NCI-H2196 treated with DMSO at 0.1 percent for 48 hours (cell line): ENCODE results near the gene NBPF14.
"Not testable (repeated sequence)": the region's sequence is repeated elsewhere in the genome, so short reads cannot be mapped to it uniquely, and the experiment has no call there.

Experiments
- DNase-seq: peaks from one replicate; lab custom pipeline; 2025; ENCODE audit not compliant: unreplicated experiment; lab: John Stamatoyannopoulos, UW

NBPF14 gene, protein sequence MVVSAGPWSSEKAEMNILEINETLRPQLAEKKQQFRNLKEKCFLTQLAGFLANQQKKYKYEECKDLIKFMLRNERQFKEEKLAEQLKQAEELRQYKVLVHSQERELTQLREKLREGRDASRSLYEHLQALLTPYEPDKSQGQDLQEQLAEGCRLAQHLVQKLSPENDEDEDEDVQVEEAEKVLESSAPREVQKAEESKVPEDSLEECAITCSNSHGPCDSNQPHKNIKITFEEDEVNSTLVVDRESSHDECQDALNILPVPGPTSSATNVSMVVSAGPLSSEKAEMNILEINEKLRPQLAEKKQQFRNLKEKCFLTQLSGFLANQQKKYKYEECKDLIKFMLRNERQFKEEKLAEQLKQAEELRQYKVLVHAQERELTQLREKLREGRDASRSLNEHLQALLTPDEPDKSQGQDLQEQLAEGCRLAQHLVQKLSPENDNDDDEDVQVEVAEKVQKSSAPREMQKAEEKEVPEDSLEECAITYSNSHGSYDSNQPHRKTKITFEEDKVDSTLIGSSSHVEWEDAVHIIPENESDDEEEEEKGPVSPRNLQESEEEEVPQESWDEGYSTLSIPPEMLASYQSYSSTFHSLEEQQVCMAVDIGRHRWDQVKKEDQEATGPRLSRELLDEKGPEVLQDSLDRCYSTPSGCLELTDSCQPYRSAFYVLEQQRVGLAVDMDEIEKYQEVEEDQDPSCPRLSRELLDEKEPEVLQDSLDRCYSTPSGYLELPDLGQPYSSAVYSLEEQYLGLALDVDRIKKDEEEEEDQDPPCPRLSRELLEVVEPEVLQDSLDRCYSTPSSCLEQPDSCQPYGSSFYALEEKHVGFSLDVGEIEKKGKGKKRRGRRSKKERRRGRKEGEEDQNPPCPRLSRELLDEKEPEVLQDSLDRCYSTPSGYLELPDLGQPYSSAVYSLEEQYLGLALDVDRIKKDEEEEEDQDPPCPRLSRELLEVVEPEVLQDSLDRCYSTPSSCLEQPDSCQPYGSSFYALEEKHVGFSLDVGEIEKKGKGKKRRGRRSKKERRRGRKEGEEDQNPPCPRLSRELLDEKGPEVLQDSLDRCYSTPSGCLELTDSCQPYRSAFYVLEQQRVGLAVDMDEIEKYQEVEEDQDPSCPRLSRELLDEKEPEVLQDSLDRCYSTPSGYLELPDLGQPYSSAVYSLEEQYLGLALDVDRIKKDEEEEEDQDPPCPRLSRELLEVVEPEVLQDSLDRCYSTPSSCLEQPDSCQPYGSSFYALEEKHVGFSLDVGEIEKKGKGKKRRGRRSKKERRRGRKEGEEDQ (N-terminal part only)

DNA sequence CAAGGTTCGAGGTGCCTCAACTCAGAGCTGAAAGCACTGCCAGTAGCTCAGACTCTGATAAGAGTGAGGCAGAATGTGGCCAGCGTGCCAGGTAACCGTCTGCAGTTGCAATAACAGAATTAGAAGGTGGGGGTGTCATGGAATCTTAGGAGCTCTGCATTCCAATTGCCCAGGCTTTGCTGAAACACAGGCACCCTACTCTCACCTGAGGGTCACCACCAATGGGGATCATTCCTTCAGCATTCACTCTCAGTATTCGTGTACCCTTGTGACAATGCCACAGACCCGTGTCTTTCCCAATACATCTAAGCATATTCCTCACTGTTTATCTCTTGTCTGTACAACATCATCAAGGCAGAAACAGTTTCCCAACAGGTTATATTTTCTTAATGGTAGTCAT is at the start of gene NBPF14:
NBPF14 (minus strand) TSS at position 101 of the 400 bp plus-strand sequence. CDS start 294 bp downstream, outside the sequence.
- not testable (repeated sequence) for DNase-seq

DNA sequence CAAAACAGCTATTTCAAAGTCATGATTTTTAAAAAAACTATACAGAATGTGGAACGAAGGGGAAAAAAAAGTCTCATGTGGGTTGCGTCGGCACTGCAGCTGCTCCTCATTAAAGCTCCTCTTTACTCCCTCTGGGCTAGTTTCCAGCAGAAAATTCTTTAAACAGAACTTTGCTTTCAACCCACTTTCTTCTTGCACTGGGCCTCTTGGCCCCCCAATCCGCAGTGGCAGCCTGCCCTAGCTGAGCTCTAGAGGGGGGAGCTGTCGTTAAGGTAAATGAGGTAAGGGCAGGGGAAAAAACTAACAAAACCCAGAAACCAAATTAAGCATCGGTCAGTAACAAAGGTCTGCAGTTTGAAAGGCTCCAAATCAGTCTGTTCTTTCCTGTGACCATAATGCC is 29.6 kb upstream of the NBPF14 start:
- DNase-seq: not testable (repeated sequence)

DNA sequence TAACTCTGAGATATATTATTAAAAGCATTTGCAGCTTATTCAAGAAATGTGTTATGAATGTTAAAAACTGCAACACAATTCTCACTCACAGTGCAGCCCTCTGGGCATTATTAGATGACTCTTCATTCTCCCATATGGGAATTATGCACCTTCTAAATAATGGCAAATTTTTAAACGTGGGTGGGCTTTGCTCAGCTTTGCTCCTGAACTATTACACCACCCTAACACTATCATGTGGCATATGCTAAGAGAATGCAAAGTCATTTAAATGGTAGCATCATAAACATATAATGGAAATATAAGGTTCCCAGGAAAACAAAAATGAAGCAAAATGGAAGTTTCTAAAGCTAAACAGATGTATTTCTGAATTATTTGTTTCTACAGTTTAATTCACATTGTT is 22.4 kb upstream of the NBPF14 start:
- not testable (repeated sequence) for DNase-seq

DNA sequence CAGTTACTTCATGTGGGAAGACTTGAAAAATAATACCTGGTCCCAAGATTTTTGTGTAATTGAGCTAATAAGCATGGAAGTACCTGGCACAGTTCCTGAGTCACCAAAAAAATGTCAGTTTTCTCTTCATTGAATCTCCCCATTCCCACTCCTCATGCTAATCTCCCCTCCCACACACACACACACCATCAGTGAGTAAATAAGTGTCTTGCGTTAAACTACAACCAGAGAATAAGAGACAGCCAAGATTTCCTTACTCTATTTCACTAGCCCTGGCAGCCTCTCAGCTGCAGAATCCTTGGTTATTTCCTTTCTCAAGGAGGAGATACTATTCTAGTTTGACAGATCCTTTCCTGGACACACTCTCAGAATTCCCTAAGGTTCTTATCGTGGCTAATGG is 9.5 kb upstream of the NBPF14 start:
- not testable (repeated sequence) for DNase-seq

DNA sequence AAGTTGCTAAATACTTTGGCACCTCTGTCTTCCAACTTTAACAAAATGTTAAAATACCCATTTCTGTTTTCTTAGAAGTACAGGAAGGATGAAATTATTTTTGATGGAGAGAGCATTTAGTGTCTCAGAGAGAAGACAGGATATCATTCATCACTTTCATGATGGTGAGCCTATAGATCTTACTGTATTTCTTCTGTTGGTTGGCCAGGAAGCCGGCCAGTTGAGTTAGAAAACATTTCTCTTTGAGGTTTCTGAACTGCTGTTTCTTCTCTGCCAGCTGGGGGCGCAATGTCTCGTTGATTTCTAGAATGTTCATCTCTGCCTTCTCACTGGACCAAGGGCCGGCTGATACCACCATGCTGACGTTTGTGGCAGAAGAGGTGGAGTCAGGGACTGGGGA is 451 bp downstream of the NBPF14 start:
- not testable (repeated sequence) for DNase-seq

DNA sequence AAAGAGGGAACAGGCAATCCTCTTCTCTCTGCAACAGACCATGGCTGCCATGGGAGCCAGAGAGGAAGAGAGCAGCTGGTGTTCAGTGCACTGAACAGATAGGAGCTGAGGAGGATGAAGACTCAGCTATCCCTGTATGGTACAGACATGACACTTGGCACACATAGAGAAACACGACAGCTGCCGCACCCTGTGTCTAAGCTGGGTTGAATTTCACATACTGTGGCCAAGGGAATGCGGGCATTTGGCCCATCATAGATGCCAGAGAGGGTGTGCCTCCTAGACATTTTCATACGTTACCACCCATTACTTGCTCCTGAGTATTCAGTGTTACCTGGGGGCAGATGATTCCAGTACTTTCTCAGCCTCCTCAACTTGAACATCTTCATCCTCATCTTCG is 4.7 kb downstream of the NBPF14 start:
- not testable (repeated sequence) for DNase-seq

DNA sequence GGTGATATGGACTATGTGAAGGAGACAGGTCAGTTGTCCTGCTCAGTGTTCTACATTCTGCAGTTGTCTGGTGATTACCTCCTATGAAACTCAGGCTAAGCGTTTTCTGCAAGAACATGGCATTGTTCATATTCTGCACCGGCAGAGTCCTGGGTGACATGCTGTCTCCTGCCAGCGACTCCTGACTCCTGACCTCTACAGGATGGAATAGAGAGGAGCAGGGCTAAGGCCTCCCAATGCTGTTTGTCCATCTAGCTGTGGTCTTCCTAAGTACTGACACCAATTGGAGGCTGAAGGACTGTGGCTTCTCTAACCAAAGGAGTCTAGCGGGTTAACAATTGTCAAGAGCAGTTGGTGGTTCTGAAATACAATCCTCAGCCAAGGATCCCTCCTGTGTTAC is 63.7 kb downstream of the NBPF14 start:
- DNase-seq: not testable (repeated sequence)

DNA sequence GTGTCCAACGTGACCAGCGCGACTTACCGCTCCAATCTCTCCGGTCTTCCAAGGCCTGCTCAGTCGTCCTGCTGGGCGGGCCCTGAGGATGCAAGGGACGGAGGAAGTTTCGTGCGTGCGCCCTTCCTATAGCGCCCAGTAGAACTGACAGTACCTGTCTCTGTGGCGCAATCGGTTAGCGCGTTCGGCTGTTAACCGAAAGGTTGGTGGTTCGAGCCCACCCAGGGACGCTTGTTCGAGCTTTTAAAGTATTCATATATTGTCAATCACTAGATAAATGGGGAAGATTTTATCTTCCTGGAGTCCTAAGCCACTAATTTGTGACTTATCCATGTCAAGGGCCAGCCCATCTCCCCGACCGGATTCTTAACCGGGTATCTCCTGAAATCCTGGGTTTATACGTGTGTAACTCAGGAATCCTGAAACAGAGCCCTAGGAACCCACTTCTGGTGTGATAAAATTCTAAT is 66.7 kb downstream of the NBPF14 start:
- not testable (repeated sequence) for DNase-seq

DNA sequence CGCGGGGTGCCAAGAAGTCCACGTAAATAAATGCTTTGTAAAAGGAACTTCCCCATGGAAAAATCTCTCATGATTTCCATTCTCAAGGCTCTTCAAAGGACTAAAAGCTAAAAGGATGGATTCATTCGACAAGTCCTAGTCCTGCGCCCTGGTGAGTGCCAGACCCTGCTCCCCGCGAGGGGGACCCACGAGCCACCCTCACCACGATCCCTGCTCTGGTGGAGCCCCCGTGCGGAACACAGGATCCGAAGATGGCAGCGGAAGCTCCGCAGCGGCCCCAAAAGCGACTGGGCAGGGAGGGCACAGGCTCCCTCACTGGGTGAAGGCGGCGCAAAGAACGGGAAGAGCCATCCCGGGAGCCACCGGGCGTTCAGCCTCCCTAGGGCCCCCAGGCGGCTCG is 67.2 kb downstream of the NBPF14 start:
- DNase-seq: not testable (repeated sequence)

DNA sequence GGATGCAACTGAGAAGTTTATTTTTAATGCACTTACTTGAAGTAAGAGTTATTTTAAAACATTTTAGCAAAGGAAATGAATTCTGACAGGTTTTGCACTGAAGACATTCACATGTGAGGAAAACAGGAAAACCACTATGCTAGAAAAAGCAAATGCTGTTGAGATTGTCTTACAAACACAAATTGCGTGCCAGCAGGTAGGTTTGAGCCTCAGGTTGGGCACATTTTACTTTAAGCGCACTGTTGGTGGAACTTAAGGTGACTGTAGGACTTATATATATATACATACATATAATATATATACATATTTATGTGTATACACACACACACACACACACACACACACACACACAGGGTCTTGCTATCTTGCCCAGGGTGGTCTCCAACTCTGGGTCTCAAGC is 69.2 kb downstream of the NBPF14 start:
- not testable (repeated sequence) for DNase-seq

DNA sequence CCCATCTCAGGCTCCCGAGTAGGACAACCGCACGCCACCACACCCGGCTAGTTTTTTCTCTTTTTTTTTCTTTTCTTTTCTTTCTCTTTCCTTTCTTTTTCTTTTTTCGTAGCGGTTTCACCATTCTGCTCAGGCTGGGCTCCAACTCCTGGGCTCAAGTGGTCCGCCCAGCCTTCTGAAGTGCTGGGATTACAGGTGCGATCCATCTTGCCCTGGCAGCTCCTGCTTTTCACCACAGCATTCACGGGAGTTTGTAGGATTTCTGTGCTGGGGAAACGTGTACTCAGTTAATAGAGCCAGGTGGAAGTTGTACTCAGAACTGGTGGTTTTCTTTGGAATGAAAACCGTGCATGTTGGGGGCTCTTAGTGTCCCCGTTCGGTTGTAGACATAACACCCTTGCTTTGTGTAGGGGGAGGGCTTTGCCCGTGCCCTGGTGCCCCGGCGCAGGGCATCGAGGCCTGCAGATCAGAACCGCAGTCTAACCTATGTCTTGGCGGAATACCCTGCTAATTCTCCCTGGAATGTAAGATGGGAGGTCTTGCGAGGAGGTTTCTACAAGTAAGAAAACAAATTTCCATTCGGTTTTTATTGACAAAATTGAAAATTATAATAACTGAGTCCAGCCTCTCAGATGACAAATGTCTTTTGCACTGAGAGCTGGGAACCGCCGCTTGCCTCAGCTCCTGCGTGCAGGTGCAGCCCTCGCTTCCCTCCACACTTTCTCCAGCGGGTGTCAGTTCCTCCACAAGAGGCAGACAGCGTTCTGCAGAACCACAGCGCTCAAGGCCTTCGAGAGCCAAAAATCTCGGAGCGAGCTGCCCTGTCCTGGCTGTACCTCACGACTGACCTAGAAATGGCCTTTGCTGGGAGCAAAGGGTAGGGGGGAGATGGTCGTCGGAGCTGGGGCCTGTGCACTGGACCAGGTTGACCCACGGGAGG is 72.3 kb downstream of the NBPF14 start:
- DNase-seq: not testable (repeated sequence)

DNA sequence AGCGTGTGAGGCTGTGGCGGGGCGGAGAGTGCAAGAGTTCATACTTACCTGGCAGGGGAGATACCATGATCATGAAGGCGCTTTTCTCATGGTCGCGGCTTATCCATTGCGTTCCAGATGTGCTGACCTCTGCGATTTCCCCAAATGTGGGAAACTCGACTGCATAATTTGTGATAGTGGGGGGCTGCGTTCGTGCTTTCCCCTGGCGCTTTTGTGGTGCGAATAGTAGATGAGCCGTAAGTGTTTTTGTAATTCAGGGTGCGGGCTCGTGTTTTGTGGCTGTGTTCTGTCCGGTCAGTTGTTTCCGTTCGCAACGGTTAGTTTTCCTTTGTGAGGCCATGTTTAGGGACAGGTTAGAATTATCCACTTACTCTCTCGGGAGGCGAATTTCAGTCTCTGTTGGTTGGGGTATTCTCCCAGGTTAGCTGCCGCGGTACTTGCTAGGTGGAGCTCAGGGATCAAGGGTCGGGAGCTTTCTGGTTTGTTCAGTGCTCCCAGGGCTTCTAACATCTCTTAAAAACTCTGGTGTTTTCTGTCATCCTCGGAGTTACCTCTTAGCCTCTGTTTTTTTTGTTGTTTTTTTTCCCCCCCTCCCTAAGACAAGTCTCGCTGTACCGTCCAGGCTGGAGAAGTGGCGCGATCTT is 73.1 kb downstream of the NBPF14 start:
- DNase-seq: peak; percentile 59

DNA sequence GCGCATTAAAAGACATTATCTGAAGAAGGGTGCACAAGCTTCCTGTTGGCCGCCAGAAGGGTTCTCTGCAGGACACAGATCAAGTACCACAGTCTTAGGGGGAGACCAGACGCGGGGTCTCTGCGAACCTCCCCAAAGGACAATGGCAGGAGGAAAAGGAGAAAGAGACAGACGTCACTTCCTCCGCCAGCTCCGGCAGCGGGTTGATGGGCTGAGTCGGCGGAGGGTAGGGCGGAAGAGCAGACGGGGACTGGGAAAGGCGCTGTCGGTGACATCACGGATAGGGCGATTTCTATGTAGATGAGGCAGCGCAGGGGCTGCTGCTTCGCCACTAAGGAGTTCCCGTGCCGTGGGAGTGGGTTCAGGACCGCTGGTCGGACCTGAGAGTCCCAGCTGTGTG is 73.7 kb downstream of the NBPF14 start:
- peak; percentile 26 for DNase-seq

DNA sequence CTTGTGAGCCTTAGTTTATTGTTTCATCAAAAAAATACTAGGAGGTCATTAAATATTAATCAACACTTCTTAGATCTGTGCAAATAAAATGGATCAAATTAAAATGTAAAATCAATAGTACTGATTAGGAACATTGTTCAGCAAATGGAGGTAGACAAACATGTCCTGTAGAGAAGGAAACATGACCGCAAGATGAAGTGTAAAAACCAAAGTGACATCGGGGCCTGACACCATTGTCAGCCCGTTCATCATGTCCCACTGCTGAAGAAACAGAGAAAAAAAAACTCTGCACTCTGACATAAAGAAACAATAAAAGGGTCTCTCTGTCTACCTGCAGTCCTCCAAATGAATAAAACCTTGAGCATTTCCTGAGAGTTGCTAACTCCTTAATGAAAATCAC is 81.5 kb downstream of the NBPF14 start:
- DNase-seq: not testable (repeated sequence)

DNA sequence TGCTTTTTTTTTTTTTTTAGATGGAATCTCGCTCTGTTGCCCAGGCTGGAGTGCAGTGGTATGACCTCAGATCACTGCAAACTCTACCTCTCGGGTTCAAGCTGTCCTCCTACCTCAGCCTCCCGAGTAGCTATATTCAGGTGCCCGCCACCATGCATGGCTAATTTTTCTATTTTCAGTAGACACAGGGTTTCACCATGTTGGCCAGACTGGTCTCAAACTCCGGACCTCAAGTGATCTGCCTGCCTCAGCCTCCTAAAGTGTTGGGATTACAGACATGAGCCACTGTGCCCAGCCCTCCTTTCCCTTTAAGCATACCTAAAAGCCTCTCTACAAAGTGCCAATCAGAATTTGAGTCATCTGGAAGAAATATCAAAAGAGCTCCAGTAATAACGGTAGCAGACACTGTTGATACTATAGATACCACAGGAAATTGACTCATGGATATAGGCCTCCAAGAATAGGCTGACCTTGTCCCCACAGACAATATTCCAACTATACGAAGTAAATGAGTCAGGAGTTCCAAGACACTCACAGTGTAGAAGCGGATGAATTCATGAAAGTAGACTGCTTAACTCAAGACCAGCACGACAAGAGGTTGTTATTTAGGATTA is 83.1 kb downstream of the NBPF14 start:
- not testable (repeated sequence) for DNase-seq

DNA sequence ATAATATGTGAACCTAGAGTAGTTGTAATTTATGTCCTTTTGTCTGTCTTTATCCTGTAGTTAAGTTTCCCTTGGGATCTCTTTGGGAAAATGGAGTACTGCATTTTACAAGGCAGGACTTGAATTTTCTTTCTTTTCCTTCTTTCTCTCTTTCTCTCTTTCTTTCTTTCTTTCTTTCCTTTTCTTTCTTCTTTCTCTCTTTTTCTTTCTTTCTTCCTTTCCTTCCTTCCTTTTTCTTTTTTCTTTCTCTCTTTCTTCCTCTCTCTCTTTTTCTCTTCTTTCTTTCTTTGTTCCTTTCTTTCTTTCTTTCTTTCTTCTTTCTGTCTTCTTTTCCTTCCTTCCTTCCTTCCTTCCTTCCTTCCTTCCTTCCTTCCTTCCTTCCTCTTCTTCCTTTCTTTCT is 101.9 kb downstream of the NBPF14 start:
- DNase-seq: not testable (repeated sequence)

DNA sequence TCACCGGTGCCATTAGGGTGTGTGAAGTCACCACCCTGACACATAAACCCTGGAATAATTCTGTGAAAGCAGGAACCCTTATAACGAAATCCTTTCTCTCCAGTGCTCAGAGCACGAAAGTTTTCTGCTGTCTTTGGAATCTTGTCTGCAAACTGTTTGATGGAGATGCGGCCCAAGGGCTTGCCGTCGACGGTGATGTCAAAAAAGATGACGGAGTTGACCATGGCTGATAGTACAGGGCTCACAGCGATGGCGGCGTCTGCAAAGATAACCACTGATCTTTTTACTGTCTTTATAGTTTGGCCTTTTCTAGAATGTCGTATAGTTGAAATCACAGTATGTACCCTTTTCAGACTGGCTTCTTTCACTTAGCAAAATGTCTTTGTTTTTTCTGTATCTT is 112.8 kb downstream of the NBPF14 start, which contains the start of gene PPIAL4G:
PPIAL4G (minus strand) TSS at position 274 of the 400 bp plus-strand sequence; CDS start at position 224, 50 bp downstream.
- DNase-seq: not testable (repeated sequence)
